PC-9 (cell line): ENCODE results near the gene UBE2M. TPM values are rescaled to one million over a fixed set of nuclear protein-coding genes. Genes with fewer than 3 reads are reported as not detected.

Experiments used
- BruUV-seq: library from RNA; stranded (reverse); fragments of 400-500 nt; replicated peaks from 2 replicates; lab custom pipeline; 2021; lab: Mats Ljungman, UMichigan
- CTCF ChIA-PET: fragments of 300-600 bp; sonication (Branson Sonifier 250); formaldehyde crosslinking; loops from one replicate; lab custom pipeline; 2022; ENCODE audit warnings: antibody characterized with exemption; lab: Charles Lee
- POLR2A ChIA-PET: fragments of 300-600 bp; sonication (Branson Sonifier 250); formaldehyde crosslinking; loops from one replicate; lab custom pipeline; 2022; ENCODE audit warnings: antibody characterized with exemption; ENCODE audit not compliant: unreplicated experiment; lab: Charles Lee
- DNase-seq, 2 experiments: peaks; one replicate each; pipeline versions ENCODE4 v3.0.0 to v3.0.0-alpha.2; 2015 to 2022; ENCODE audit warnings: mixed read lengths in 1 of 2
- H2AFZ ChIP-seq: fragments of 200-600 bp; sonication (generic); 2 replicates; pipeline ENCODE4 v1.8.1; 2017; ENCODE audit warnings: antibody characterized with exemption
- H3F3A ChIP-seq: fragments of 200-600 bp; sonication (generic); 2 replicates; pipeline ENCODE4 v1.8.1; 2017; ENCODE audit warnings: antibody characterized with exemption, mild to moderate bottlenecking, low read depth; ENCODE audit not compliant: insufficient read depth
- H3K27ac ChIP-seq: fragments of 200-600 bp; sonication (generic); 2 replicates; pipeline ENCODE4 v1.6.1; 2016; ENCODE audit warnings: mixed run types
- H3K27me3 ChIP-seq: fragments of 200-600 bp; sonication (generic); 2 replicates; pipeline ENCODE4 v1.6.1; 2016; ENCODE audit warnings: low read depth, mixed run types; ENCODE audit not compliant: insufficient read depth
- H3K36me3 ChIP-seq: fragments of 200-600 bp; sonication (generic); 2 replicates; pipeline ENCODE4 v1.6.1; 2016; ENCODE audit warnings: low read depth, mixed run types
- H3K4me1 ChIP-seq: fragments of 200-600 bp; sonication (generic); replicated peaks from 2 replicates; pipeline ENCODE4 v1.6.1; 2016; ENCODE audit warnings: mixed run types; ENCODE audit not compliant: insufficient read depth
- H3K4me2 ChIP-seq: fragments of 200-600 bp; sonication (generic); 2 replicates; pipeline ENCODE4 v1.6.1; 2017; ENCODE audit warnings: mixed run types
- H3K4me3 ChIP-seq: fragments of 200-600 bp; sonication (generic); 2 replicates; pipeline ENCODE4 v1.6.1; 2016; ENCODE audit warnings: mixed run types
- H3K79me2 ChIP-seq: fragments of 200-600 bp; sonication (generic); 2 replicates; pipeline ENCODE4 v1.6.1; 2017; ENCODE audit warnings: low read depth, mixed run types
- H3K9me2 ChIP-seq: fragments of 200-600 bp; sonication (generic); 2 replicates; pipeline ENCODE4 v1.8.1; 2017; ENCODE audit warnings: mild to moderate bottlenecking; ENCODE audit not compliant: insufficient read depth
- H3K9me3 ChIP-seq: fragments of 200-600 bp; sonication (generic); 2 replicates; pipeline ENCODE4 v1.8.1; 2016; ENCODE audit warnings: low read depth; ENCODE audit not compliant: insufficient read depth
- H4K20me1 ChIP-seq: fragments of 200-600 bp; sonication (generic); 2 replicates; pipeline ENCODE4 v1.8.1; 2017; ENCODE audit not compliant: insufficient read depth
- CTCF ChIP-seq: fragments of 200-600 bp; sonication (generic); conservative IDR thresholded peaks from 2 replicates; pipeline ENCODE4 v1.6.1; 2017; ENCODE audit warnings: mixed run types, antibody characterized with exemption, mild to moderate bottlenecking, moderate library complexity
- EZH2 ChIP-seq: fragments of 200-600 bp; sonication (generic); IDR thresholded peaks from 2 replicates; pipeline ENCODE4 v1.8.0; 2017; ENCODE audit warnings: antibody characterized with exemption, low read depth
- intact Hi-C: fragments of 100-400 bp; cut with micrococcal nuclease; formaldehyde crosslinking; loops from one replicate; pipeline ENCODE4 v1.10.0; 2022; ENCODE audit not compliant: unreplicated experiment
- total RNA-seq: library from RNA; stranded (reverse); gene quantifications from 2 replicates; pipeline ENCODE4 v1.2.3, GENCODE V29; 2021

Gene UBE2M
- total RNA-seq, 1 experiment from 2014 or later, result not detected

GRCh38 chr19:58575183-58576041 is 17.0 kb upstream of the UBE2M start:
- no TSS peak for BruUV-seq
- H4K20me1 ChIP-seq, result no peaks in the 10 kb centered on the region
- CTCF ChIA-PET, result no interaction called here

GRCh38 chr19:58573658-58574164 is 15.3 kb upstream of the UBE2M start:
- no peak for TF ChIP-seq CTCF
- TF ChIP-seq EZH2, result no peak
- H3K36me3 ChIP-seq, result no peaks in the 10 kb centered on the region
- no peaks in the 10 kb centered on the region for H3K4me1 ChIP-seq
- no peaks in the 10 kb centered on the region for H3K27me3 ChIP-seq
- no peak overlapping the region for H3K27ac ChIP-seq
- H4K20me1 ChIP-seq, result no peaks in the 10 kb centered on the region
- DNase-seq, result no peak
- no peaks in the 10 kb centered on the region for H3K79me2 ChIP-seq
- intact Hi-C loops, result no loop called here
- POLR2A ChIA-PET, result no interaction called here
- H3K4me2 ChIP-seq, result no peak overlapping the region
- CTCF ChIA-PET, result no interaction called here
- H3F3A ChIP-seq, result no peaks in the 10 kb centered on the region
- H3K4me3 ChIP-seq, result no peak overlapping the region
- H3K9me3 ChIP-seq, result no peaks in the 10 kb centered on the region
- no TSS peak for BruUV-seq
- no peaks in the 10 kb centered on the region for H3K9me2 ChIP-seq
- H2AFZ ChIP-seq, result no peak overlapping the region

More at GRCh38 chr19:58575183-58576041, 17.0 kb upstream of the UBE2M start:
- Histone ChIP-seq H3K4me2 (no peak overlapping the region), H3K9me2 (no peaks in the 10 kb centered on the region), H3K27ac (no peak overlapping the region), H3K4me1 (no peaks in the 10 kb centered on the region), H3K4me3 (no peak overlapping the region), H2AFZ (no peak overlapping the region), H3K9me3 (no peaks in the 10 kb centered on the region), H3K79me2 (no peaks in the 10 kb centered on the region), H3F3A (no peaks in the 10 kb centered on the region), H3K36me3 (no peaks in the 10 kb centered on the region), H3K27me3 (no peaks in the 10 kb centered on the region)
- intact Hi-C loops, result no loop called here
- TF ChIP-seq EZH2 (no peak), CTCF (no peak)
- POLR2A ChIA-PET, result no interaction called here
- DNase-seq, result no peak

GRCh38 chr19:58572818-58573657 is 14.6 kb upstream of the UBE2M start, which contains the start of gene MZF1:
Gene MZF1 (minus strand): TSS chr19:58573335. CDS start chr19:58571389, 1,946 bp downstream.
- Histone ChIP-seq H4K20me1 (no peaks in the 10 kb centered on the region), H3K4me1 (no peaks in the 10 kb centered on the region), H3F3A (no peaks in the 10 kb centered on the region), H3K27ac (no peak within 1 kb of the TSS), H3K4me3 (no peak within 1 kb of the TSS), H3K4me2 (no peak within 1 kb of the TSS), H2AFZ (no peak within 1 kb of the TSS), H3K9me2 (no peaks in the 10 kb centered on the region), H3K27me3 (no peaks in the 10 kb centered on the region), H3K9me3 (no peaks in the 10 kb centered on the region), H3K36me3 (no peaks in the 10 kb centered on the region), H3K79me2 (no peaks in the 10 kb centered on the region)
- BruUV-seq, result no TSS peak
- DNase-seq, result no peak
- ChIA-PET CTCF (no interaction called here), POLR2A (no interaction called here)
- intact Hi-C loops, result no loop called here
- no peak for TF ChIP-seq EZH2
- no peak for TF ChIP-seq CTCF
